OCI-M2 (cell line): ENCODE data around the gene UBN1.

ENCODE experiments used
- DNase-seq: peaks from one replicate; lab custom pipeline; 2025; ENCODE audit not compliant: unreplicated experiment; lab: John Stamatoyannopoulos, UW

UBN1 gene

DNA sequence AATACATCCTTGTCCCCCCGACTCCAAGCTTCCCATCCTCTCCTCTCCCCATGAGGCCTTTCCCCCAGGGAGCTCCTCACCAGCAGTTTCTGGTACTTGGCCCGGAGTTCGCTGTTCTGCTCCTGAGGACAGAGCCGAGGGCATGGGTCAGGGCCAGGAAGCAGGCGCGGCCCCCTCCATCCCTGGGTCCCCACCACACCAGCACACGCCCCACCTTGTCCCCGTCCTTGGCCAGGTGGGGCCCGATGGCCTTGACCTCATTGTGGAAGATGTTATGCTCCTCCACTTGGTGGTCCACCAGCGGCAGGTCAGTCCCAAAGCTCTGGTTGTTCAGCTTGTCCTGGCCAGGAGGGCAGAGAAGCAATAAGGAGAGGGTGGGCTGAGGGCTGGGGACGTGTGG lies 53.5 kb downstream of the UBN1 start:
- DNase-seq = no peak

DNA sequence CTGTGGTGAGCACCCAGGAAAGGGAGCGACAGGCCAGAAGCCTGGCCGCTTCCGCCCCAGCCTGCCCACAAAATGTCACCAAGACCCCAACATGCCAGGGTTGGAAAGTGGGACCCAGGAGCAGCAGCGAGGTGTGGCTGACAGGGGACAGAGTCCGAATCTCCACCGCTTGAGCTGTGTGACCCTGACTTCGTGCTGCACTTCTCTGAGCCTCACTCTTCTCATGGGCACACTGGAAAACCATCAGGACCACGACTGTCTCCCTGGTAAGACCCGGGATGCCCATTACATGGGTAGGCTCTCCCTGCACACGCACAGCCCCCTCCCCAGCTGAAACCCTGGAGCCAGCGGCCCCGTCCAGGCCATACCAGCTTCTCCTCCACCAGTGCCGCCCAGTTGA lies 54.8 kb downstream of the UBN1 start:
- DNase-seq = no peak

DNA sequence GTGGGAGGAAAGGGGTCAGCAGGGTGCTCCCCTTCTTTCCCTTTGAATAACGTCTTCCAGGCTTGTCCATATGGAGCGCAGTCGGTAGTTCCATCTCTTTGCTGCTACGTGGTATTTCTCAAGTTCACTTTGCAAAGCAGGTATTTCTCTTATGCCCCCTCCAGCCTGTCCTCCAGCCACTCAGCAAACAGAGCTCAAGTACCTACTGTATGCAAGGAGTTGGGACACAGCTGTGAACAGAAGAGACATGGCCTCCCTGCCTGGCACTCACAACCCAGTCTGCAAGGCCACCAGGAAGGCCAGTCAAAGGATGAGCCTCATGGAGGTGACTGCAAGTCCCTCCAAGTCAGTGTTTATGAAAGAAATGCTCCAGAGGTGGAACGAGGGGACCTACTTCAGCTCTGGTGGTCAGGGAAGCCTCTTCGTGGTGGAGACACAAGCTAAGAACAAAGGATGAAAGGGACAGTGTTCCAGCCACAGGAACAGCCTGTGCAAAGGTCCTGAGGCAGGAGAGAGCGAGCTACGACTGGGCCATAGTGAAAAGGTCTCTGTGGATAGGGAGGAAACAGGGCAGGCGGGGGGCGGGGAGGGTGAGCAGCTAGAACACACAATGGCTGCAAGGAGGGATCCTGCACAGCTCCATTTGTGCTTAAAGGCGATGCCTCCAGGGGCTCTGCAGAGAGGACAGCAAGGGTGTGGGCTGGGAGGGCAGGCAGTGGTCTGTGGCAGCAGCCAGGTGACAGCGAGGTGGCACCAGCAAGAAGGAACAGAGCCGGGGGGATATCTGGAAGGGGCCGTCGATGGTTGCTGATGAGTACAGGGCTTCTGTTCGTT lies 57.0 kb downstream of the UBN1 start:
- DNase-seq = no peak

DNA sequence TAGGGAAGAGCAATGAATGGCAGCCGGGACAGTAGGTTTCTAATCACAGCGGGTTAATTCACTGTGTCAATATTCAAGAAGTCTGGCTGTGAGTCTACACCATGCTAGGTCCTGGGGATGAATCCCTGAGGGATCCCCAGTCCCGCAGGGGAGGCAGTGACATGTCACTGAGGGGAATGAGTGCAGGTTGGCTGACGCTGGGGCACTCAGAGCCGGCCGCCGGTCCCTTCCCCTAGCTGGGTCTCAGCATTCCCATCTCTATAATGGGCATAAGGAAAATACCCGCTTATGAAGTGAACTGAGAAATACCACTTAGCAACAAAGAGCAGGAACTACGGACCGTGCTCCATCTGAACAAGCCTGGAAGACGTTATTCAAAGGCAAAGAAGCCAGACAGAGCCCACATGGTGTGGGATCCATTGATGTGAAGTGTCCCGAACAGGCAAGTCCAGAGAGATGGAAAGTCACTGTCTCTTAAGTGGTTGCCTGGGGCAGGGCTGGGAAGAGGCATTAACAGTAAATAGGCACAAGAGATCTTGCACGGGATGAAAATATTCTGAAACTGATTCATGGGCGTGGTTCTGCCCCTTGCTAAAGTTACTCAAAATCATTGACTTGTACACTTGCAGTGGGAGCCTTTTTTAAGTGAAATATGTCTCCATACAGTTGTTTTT lies 57.8 kb downstream of the UBN1 start:
- no peak for DNase-seq

DNA sequence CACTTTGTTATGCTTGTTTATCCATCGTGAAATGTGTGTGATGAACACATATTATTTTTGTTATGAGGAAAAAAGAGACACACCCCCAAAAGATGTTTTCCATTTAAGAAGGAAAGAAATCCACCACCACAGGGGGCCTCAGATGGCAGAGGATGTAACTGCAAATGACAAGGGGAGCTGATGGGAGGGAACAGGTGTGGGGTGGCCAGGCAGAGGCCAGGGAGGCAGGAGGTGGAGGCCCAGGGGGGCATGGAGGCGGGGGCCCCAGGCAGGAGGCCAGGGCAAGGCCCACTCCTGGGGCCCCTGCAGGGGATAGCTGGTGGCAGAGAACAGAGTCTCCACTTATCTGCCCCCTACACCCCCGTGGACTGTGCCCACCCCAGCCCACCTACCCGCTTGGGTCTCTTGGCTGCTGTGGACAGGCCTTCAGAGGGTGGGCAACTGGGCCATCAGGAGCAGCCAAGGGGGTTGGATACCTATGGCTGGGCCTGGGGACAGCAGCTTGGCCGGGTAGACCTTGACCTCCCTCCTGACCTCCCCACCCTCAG lies 61.6 kb downstream of the UBN1 start:
- no peak for DNase-seq

DNA sequence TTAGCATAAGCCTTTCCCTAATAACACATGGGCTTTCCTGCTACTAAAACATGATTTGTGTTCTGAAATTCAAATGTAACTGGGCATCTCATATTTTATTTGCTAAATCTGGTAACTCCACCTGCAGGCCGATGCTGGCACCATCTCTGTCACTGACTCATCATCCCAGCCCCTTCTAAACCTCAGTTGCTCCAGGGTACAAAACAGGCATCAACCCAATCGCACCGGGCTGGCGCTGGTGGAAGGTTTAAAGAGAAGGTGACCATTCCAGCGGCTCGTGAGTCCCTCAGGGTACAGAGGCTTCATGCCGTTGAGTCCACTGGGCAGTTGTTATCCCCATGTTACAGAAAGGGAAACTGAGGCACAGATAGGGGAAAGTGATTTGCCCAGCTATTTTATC lies 62.5 kb downstream of the UBN1 start:
- no peak for DNase-seq

DNA sequence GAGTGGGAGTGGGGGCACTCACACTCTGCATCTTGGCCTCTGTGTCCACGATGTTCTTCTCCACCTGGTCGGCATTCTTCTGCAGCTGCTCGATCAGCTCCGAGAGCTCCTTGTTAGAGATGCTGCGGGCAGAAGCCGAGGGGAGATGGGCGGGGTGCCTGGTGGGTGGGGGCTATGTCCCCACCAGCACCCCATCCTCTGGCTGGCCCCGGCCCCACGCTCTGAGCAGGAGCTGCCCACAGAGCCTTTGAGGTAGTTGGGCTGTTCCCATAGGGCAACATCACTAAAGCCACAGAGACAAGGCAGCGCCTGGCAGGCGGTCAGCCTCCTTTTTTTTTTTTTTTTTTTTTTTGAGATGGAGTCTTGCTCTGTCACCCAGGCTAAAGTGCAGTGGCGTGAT lies 63.5 kb downstream of the UBN1 start:
- no peak for DNase-seq

DNA sequence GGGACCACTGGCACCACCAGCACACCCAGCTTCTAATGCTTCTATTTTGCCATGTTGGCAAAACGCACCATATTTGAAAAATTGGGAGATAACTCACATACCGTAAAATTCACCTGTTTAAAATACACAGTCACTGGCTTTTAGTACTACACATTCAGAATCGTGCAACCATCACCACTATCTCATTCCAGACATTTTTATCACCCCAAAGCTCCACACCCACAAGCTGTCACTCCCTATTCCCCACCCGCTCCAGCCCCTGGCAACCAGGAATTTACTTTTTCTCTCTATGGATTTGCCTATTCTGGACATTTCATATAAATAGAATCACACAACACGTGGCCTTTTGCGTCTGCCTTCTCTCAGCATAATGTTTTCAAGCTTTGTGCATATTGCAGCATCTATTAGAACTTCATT lies 64.7 kb downstream of the UBN1 start:
- DNase-seq = no peak

DNA sequence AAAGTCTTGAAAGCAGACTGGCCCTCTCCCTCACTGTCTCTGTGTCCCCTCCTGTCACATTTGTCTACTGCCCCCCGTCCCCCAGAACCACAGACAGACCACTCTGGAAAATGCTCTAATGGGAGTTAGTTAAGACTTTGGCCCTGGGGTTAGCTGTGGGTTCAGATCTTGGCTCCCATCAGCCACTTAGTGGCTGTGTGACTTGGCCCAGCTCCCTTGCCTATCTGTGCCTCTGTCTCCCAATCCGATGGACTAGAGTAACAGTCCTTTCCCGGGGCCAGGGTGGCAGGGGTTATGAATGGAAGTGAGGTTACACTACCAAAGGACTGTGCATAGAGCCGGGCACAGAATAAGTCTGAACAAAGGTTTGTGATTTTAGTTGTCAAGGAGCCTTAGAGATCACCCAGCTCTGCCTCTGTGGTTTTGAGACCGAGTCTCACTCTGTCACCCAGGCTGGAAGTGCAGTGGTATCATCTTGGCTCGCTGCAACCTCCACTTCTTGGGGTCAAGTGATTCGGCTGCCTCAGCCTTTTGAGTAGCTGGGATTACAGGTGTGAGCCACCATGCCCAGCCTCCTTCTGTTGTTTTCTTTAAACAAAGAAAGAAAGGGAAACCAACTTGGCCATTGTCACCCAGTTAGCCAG lies 66.0 kb downstream of the UBN1 start:
- no peak for DNase-seq

DNA sequence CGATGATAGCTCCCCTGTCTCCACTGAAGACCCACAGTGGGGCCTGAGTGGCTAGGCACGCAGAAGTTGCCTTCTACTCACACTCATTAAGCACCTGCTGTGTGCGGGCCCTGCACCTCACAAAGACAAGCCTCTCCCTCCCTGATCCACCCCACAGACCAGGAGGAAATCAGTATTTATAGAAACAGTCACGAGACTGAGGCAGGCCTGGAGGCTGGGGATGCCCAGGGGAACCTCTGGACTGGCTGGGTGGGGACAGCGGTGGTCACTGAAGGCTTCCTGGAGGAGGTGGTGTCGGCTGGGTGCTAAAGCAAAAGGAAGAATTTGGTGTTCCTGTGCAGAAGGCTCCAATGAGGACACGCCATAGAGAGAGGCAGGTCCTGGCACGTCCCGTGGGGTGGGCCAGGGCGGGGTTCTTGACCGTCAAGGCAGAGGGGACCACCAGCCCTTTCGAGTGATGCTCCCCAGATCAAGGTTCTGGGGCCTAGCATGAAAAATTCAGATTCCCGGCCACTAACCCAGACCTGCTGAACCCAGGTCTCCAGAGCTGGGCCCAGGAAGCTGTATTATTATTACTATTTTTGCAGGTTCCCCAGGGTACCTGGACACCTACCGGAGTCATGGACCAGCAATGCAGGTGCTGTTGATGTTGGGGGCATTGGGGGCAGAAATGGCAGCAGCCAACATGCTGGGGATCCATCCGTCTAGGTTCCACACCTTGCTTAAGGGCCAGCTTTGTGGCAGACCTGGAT lies 66.7 kb downstream of the UBN1 start:
- no peak for DNase-seq

DNA sequence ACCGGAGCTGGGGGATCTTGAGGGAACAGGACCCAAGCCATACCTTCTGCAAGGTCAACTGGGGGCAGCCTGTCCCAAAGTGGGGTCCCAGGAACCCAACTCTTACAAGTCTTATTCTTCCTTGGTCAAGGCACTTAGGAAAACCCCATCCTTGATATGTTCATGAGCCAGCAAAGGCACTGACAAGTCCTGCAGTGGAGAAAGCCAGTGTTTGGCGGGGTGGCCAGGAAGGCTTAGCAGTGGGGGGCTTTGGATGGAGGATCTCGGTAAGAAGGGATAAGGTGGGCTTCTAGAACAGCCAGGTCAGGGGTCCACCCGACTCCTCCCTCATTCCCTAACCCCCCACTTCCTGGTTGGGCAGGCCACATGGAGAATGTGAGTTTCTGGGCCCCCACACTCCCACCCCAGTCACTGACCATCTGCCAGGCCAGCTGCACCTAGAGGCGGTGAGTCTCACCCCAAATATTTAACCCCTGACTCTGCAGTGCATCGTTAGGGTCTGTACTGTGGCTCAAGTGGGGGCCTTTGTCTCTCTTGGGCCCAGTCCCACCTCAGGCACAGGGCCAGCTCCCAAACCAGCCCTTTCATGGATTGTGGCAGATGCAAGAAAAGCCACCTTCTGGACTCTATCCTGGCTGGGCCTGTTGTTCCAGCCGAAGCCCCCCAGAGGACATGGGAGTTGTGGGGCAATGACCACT lies 67.4 kb downstream of the UBN1 start:
- no peak for DNase-seq

DNA sequence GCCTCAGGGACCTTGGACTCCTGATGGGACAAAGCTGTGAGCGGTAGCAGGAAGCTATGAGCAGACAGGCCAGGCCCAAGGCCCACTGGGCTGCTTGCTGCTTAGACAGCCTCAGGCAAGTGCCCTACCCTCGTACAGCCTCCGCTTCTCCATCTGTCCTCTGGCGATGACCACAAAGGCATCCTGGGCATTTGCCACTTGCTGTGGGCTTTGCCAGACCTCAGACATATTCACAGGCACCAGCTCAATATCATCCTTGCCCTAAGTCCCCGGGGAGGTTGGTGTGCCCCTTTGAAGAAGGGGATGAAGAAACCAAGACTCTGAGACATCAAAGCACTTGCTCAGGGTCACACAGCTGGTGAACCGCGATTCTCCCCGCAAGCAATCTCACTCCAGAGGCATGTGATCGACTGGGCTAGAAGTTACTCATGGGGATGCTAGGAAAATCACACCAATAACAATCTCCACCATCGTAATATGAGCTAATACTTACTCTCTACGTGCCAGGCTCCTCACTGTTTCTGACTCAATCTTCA lies 68.0 kb downstream of the UBN1 start:
- DNase-seq = no peak

DNA sequence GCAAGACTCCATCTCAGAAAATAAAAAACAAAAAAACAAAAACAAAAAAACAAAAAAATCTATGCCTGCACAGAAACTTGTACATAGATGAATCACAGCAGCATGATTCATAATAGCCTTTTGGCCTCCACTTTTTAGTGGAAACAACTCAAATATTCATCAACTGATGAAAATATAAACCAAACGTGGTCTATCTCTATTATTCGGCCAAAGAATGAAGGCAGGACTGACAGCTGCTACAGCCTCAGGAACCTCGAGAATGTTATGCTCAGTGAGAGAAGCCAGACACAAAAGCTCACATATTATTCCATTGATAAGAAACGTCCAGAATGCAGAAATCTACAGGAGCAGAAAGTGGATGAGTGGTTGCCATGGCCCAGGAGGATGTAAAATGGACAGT lies 69.8 kb downstream of the UBN1 start:
- no peak for DNase-seq

DNA sequence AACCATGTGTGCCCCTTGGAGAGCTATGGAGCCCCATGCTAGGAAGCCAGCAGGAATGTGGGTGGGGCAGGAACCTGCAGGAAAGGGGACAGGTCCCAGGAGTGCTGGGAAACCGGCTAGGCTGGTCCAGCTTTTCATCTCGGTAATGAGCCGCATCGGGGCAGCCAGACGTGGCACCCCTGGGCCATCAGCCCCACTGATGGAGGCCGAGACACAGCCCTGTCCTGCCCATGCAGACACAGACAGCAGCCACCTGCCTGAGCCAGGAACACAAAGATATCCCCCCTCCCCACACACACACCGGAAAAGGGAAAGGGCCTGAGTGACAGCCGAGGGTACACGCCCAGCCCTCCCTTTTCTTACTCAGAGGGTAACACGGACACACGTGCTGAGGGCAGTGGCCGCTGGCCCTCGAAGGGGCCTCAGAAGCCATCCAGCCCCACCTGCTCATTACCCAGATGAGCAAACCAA lies 71.5 kb downstream of the UBN1 start:
- DNase-seq = no peak

DNA sequence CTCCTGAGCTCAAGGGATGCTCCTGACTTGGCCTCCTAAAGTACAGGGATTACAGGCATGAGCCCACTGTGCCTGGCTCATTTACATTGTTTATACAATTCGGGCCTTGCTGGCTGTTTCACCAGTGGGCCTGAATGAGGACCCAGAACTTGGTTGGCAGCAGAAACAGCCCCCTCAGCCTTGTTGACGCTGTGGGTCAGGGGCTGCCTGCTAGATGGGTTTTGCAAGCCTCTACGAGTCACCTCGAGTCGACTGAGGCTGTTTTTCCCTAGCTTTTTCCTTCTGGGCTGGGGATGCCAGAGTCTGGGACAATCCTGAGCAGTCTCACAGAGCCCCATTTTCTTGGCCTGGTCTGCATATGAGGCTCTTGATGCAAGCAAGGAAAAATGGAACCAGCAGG lies 73.5 kb downstream of the UBN1 start:
- no peak for DNase-seq

DNA sequence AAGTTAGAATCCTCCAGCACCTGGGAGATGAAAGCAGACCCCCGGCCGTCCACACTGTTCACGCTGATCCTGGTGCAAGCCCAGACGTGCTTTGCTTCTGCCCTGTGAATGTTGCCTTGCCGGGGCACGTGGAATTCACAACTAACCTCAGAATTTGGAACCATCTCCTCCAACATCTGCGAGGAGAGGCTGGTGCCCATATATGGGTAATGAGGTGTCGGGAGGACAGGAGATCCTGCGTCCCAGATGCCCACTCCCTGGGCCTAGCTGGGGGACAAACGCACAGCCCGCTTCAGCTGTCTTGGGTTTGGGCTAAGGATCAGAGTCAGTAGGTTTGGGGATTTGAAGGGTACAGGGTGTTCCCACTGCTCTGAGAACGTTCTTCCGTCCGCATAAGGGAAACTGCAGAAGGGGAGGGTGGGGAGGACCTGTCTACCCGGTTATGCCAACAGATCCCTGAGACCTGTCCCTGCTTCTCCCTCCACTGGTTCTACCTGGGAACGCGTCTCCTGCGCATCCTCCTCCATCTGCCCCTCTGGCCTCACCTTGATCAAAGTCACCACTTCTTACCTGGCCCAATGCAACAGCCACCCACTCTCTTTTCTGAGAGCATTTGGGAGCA lies 75.6 kb downstream of the UBN1 start:
- no peak for DNase-seq

DNA sequence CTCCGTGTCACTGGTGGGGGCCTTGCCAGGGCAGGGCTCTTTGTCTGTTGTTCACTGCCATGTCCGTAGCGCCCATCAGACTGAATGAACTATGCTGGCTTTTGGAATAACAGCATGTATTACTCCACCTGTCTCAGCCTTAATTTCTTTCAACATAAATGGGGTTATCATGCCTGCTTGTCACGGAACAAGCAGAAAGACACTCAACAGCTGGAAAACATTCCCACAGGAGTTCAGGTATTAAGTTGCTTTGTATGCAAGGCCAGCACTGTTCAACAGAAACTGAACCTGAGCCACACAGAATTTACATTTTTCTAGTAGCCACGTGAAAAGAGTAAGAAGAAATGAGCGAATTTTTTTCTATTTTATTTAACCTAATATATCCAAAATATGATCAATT lies 76.6 kb downstream of the UBN1 start:
- no peak for DNase-seq

DNA sequence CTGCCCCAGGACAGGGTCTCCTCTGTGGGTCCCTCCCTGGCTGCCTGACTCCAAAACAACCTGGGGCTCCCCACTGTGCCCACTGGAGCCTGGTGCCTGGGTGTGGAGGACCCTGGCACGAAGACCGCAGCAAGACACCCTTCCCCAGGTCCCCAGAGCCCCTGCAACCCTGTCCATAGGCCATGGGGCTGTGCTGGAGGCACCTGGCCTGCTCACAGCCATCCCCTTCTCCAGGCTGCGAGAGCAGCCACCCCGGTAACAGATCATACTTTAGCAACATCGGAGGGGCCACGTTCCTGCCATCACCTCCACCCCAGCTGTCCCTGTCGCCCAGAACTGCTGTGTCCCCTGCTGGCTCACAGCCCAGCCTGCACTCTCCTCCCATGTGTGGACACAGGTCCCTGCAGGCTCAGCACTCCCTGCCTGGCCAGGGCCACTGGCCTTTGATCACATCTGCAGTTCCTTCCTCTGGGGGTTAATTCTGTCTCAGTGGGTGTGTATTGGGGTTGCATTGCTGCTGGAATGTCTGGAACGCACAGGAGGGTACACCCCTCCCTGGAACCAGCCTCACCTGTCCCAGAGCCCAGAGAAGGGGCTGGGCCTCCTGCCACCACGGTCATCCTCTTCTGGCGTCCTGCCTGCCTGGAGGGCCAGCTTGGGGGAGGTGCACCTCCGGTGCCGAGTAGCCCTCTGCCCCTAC lies 77.5 kb downstream of the UBN1 start:
- no peak for DNase-seq

DNA sequence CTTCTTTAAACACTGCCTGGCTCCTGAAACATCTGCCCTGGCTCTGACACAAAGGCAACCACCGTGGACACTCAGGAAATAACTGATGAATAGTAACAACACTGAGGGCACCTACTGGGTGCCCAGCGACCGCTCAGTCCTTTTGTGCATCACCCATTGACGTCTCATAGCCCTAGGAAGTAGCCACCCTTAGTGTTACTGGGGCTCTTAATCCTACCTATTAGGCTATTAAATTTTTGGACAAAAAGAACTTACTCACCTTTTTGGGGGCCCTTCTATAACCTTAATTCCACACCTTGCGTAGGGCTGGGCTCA lies 78.0 kb downstream of the UBN1 start:
- no peak for DNase-seq
